ENCODE results near the gene HOXB5. TPM values are rescaled to one million over a fixed set of nuclear protein-coding genes. Genes with fewer than 3 reads are reported as not detected.

HOXB5 gene
- total and polyA plus RNA-seq, 2 of the 4 experiments (the other 2 are of a cell fraction), result 0.54 to 18.0 TPM

DNA sequence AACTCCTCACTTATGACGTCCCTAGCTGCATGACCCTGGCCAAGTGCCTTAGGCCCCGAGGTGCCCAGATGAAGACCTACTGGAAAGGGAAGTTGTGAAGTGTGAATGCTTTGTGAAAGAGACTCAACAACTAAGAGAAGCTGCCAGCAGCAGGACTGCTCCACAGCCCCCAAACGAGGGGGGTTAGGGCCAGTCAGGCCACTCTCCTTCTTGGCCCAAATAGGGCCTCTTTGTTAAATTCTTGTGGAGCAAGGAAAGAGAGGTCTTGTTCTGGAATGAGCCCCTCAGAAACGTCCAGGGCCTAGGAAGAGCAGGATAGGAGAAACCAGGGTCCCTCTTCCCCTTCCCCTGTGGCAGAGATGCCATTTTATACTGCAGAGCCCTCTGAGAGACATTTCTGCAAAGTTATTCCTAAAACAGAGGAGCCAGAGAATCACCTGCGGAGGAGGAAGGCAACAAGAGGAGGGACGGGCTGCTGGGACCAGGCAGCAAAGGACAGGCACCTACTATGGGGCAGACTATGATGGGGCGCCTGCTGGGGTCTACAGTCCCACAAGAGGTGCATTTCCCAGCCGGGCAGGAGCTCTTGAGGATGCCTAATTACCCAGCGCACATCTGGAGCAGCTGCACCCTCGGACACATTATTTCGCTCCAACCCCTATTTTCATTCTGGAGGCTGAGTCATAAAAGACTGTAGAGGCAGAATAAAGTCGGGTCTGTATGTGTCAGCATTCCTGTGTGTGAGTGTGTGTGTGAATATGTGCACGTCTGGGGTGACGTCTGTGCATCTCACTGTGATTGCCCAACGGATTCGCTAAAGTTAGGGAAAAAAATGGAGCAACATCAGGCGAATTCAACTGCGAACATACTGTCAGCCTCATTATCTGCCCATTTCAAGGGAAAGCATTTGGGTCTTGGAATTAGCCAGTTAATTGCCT lies 44.0 kb upstream of the HOXB5 start:
- Histone ChIP-seq H4K91ac (ENCODE audit: insufficient read depth, low read depth, low read length) (no peak overlapping the region), H3K9ac (ENCODE audit: low read depth, low read length) (no peak overlapping the region), H3K18ac (ENCODE audit: low read depth, low read length) (no peak overlapping the region), H2AK5ac (ENCODE audit: low read depth, low read length) (no peak overlapping the region), H2BK15ac (ENCODE audit: low read depth, low read length) (no peak overlapping the region), H4K20me1 (ENCODE audit: insufficient read depth, low read length) (no peaks in the 10 kb centered on the region; the same call in 1 of the 2 replicates), H3K4me1 (ENCODE audit: control insufficient read depth, insufficient read depth, low read length) (no peaks in the 10 kb centered on the region), H3K9me3 (ENCODE audit: control insufficient read depth, insufficient read depth, low read length) (peaks cover 23% of the 10 kb centered on the region), H3K4me3 (ENCODE audit: insufficient read depth, low read depth, low read length) (no peak overlapping the region), H2AK9ac (replicated peaks; ENCODE audit: low read depth, low read length, poor library complexity) (no peak overlapping the region), H3K36me3 (ENCODE audit: control insufficient read depth, insufficient read depth, low read length) (no peaks in the 10 kb centered on the region), H3K56ac (ENCODE audit: extremely low read depth, insufficient read depth, low read length) (no peak overlapping the region), H3K4ac (ENCODE audit: low read depth, low read length) (no peak overlapping the region), H3K14ac (replicated peaks; ENCODE audit: low read depth, low read length) (no peak overlapping the region), H3K79me1 (ENCODE audit: low read depth in 1 of 2, low read length in 2 of 2) (no peaks in the 10 kb centered on the region), H3K23ac (ENCODE audit: low read depth, low read length) (no peak overlapping the region), H2BK120ac (ENCODE audit: low read depth, low read length) (no peak overlapping the region), H4K5ac (ENCODE audit: low read depth, low read length) (no peak overlapping the region), H2BK20ac (ENCODE audit: low read depth, low read length) (no peak overlapping the region), H2BK5ac (ENCODE audit: low read depth, low read length, poor library complexity, severe bottlenecking) (no peak overlapping the region), H3K4me2 (ENCODE audit: low read depth, low read length) (no peak overlapping the region; the same call in 1 of the 2 replicates), H3K27me3 (ENCODE audit: control insufficient read depth, insufficient read depth, low read length) (peaks cover 99% of the 10 kb centered on the region), H2AFZ (replicated peaks; ENCODE audit: low read length, poor library complexity) (no peak overlapping the region), H3K9me1 (ENCODE audit: insufficient read depth, low read length) (no peaks in the 10 kb centered on the region), H3K27ac (ENCODE audit: insufficient read depth, low read length) (no peak overlapping the region), H4K8ac (ENCODE audit: low read depth in 2 of 2, low read length in 2 of 2) (no peak overlapping the region)
- intact Hi-C loops (cut with micrococcal nuclease), result no loop called here
- POLR2A ChIA-PET (ENCODE audit: unreplicated experiment), result no interaction called here
- 13% methylated on average over 7 of the region's 18 CpGs; no CpG with 5 or more reads in 1 of the 2 experiments for WGBS, 2 experiments (ENCODE audit: extremely low coverage in 2 of 2, insufficient read length in 1 of 2)
- in situ Hi-C loops (cut with MboI; ENCODE audit: low sequenced_read_pairs), result no loop called here
- 0 out of 2 replicates have a peak, but pooled peaks have one; percentile 35 for ATAC-seq (ENCODE audit: low read depth)
- dilution Hi-C loops (cut with HindIII; ENCODE audit: low sequenced_read_pairs, unreplicated experiment), result no loop called here
- BruUV-seq (replicated peaks), result no TSS peak
- DNase-seq, result peak; percentile 85
- TF ChIP-seq NFE2L2 (IDR thresholded peaks at IDR 0.05; ENCODE audit: low read depth, low read length) (0 out of 2 replicates have a peak, but pooled peaks have one; percentile 39), CEBPB (IDR thresholded peaks at IDR 0.05; ENCODE audit: low read depth, low read length) (peak; percentile 97), BHLHE40 (IDR thresholded peaks at IDR 0.05; ENCODE audit: low read depth, low read length) (peak; percentile 55), MAFK (IDR thresholded peaks at IDR 0.05; ENCODE audit: low read depth, low read length) (peak; percentile 80; the same call in 1 of the 2 replicates), FOS (IDR thresholded peaks at IDR 0.05; ENCODE audit: low read depth, low read length) (peak; percentile 67)
- TF ChIP-seq, protein P1, sequence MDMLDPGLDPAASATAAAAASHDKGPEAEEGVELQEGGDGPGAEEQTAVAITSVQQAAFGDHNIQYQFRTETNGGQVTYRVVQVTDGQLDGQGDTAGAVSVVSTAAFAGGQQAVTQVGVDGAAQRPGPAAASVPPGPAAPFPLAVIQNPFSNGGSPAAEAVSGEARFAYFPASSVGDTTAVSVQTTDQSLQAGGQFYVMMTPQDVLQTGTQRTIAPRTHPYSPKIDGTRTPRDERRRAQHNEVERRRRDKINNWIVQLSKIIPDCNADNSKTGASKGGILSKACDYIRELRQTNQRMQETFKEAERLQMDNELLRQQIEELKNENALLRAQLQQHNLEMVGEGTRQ (IDR thresholded peaks at IDR 0.05; ENCODE audit: low read depth, low read length), result no peak
- TF ChIP-seq, protein P2, sequence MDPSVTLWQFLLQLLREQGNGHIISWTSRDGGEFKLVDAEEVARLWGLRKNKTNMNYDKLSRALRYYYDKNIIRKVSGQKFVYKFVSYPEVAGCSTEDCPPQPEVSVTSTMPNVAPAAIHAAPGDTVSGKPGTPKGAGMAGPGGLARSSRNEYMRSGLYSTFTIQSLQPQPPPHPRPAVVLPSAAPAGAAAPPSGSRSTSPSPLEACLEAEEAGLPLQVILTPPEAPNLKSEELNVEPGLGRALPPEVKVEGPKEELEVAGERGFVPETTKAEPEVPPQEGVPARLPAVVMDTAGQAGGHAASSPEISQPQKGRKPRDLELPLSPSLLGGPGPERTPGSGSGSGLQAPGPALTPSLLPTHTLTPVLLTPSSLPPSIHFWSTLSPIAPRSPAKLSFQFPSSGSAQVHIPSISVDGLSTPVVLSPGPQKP (IDR thresholded peaks at IDR 0.05; ENCODE audit: borderline replicate concordance, low read depth, low read length), result no peak
- CTCF ChIA-PET, result interaction anchor here (1.4 kb wide), 1 partner anchor 11 kb away, joined by 4 read pairs; no protein-coding TSS in a partner anchor
